ENCODE data around the gene ATG4A.

The ATG4A gene

DNA sequence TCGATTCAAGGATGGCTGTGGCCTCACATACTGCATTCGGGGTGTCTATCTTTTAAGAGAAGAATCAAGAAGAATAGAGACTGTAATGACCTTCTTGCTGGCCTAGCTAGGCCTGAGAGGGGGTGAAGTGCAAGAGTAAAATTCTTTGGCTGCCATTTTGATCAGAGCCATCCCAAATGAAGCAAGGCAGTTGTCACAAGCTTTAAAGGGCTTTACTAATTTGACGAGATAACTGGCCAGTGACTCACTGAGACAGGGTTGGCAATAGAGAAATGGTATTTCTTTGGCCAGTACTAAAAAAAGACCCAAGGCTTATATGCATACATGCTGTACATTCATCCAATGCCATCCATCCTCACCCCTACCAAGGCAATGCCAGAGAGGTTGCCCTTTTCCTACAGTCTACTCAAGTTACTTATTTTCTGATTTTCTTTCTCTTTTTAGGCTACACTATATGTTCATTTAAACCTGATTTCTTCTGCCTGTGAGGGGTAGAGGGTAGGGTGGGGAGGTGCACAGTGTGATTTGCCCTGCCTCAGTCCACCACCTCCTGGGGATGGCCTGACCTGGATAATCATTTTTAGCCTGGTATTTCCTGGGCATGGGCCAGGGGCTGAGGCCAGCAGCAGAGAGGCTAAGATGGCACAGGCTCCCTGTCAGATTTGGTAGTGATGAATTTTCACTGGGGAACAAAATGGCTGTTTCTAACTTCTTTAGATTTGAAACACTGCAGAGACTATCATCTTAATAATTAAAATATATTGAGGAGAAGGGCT lies 32.2 kb downstream of the ATG4A start:
- DNase-seq, result no peak

DNA sequence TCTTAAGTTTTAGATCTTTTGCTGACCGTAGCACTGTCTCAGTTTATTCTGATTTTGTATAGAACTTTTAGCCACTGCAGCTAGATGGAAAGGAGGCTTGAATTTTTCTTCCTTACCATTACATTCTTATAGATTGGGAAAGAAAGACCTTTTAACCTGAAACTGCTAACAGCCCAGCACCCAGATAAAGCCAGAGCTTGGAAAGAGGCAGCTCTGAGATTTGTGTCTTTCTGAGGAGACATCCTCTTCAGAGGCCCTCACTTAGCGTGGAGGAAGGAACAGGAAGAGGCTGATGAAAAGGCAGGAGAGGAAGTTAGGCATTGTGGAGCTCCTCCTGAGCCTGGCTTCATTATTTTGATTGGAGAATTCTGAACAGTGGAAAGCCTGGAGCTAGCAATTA lies 35.1 kb downstream of the ATG4A start:
- no peak for DNase-seq

DNA sequence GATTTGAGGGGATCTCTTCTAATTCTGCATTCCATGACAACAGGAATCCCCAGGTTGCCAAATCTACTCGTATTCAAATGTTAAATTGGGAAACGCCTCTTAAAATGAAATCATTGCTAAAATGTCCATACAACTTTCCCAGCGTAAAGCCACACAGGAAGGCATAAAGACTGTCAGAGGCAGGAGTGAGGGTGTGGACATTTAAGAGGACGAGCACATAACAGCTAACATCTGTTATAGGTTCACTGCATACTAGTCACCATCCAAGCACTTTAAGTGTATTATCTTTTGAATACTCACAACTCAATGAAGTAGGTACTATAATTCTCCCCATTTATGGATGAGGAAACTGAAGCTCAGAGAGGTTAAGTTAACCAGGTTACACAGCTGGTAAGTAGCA lies 35.6 kb downstream of the ATG4A start:
- no peak for DNase-seq

DNA sequence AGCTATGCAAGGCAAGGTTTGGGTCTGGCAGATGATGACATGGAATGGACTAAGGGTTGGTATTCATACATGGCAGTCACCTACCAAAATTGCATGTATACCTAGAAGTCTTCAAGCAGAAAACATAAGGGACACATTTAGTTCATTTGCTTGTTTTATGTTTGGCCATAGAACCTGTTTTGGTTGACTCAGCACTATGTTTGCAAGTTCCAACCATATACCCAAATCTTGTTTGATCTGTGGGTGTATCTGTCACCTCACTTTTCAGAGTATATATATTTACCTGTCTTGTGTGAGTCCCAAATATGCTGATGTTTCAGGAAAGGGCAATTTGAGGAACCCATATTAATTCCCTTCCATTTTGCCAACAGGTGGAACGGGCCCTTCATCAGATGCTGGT lies 39.3 kb downstream of the ATG4A start:
- DNase-seq, result no peak

DNA sequence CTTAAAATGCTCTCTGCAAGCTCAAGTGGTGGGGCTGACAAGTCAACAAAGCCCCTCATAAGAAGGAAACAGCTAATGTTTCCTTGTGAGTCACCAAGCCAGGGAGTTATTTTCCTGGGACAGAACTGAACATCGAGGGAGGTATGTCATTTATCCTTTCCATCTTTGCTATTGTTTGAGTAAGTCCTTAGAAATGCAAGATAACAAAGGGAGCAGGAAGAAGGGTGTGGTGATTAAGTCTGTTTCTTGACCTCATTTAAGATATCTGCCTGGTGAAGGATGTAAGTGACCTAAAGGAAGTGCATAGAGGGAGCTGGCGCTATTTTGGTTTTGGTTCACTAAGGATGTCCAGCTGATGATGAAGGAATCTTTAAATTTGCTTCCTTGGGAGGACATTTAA lies 39.9 kb downstream of the ATG4A start:
- no peak for DNase-seq

DNA sequence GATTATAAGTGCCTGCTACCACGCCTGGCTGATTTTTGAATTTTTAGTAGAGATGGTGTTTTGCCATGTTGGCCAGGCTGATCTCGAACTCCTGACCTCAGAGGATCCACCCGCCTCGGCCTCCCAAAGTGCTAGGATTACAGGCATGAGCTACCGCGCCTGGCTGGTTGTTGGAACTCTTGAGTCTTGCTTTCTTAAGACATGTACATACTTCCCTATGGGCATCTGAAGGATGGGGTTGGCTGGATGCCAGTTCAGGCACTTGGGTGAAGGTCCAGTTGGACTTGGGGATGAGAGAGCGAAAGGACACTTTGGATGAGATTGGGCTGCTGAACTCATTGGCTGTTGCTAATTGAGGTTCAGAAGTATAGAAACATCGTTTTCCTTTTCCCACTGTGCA lies 40.5 kb downstream of the ATG4A start:
- DNase-seq, result no peak

DNA sequence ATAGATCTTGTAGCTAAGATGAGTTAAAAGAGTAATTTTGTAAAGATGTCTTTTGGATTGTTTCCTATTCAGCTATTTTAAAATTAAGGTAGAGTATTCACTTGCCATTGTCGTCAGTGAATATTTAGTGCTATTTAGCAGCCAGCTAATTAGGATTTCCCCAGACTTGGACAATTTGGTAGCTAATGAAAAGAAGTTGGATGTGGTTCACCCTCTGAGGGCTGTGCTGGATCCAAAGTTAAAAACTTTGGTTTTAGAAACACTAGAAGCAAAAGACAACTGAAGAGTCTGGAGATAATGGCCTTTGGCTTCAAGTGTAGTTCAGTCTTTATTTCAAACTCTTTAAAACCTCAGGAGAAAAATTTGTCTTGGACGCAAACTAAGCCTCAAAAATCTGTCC lies 41.3 kb downstream of the ATG4A start:
- DNase-seq, result no peak

DNA sequence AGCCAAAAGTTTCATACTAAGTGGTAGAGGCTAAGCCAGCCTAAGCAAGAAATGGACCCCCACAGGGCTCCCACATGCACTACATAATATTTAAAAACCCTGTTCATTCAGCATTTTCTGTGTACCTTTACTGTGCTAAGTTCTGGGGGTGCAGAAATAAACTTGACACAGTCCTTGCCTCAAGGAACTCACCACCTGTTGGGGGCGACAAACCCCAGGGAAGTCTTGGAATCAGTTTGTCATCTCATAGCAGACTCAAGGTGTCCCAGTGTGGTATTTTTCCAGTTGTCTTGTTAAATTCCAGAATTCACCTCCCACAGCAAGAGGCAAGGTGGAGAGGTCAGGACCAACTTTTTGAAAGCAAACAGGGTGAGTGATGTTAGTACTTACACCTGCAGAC lies 43.1 kb downstream of the ATG4A start:
- no peak for DNase-seq

DNA sequence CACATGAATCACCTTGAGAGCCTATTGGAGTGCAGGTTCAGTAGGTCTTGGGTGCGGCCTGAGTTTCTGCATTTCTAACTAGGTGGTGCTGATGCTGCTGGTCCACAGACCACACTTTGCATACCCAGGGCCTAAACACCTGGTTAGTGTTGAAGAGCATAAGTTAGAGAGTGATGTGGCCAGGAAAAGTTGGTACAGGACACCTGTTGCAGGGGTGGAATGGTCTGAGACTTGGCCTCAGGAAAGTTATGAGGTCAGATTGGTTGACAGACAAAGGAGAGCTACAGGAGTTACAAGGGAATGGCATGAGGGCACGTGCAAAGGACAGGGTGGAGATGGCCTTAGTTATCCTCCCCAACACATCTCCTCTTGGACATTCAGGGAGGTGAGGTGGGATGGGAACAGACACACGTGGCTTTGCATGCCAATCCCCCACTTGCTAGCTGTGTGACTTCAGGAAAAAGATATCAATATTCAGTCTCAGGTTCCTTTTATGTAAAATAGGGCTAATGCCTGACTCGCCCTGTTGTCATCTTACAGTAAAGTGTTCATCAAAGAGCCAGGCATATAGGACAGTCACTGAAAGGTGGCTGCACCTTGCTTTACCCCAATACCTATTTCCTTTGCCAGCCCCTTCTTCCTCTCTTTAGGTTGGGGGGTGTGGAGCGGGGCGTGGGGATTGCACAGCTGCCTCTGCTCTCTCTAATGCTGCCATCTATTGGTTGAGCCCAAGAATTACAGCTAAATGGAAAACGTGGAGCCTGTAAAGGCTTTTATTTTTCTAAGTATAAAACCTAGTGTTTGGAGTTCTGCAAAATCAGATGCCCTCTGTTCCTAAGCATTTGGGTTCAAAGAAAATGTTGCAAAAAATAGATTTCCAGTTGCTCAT lies 47.5 kb downstream of the ATG4A start:
- DNase-seq, result no peak

DNA sequence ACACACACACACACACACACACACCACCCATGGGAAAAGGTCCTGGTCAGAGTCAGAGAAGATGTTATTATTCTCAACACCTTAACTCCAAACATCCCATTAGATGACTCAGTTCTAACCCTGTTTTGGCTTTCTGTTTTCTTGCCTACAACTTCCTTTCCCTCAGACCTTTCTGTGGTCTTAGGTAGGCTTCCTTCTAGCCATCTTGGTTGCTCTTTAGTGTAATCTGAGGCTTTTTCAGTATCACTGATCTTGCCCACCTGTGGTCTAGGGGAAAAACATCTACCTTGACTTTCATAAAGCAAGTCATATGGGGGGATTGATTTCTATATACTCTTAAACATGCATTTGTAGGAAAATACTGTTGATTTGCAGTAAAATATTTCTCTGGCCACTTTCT lies 56.9 kb downstream of the ATG4A start:
- no peak for DNase-seq

DNA sequence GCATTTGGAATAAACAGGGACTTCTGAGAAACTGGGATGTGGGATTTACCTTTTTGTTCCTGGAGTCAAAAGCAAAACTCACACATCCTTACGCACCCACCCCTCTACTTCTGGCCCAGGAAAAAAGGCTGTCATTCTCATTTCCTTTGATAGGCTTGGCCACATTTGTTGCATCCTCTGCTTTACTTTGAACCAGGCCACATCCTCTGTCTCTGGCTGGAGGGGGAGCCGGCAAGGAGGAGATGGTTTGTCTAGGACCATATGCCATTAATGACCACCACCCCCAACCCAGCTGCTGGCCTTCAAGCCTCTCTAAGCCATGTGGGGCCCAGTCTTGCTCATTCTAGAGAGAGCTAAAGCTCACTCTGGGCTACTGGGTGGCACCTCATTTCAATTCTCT lies 64.5 kb downstream of the ATG4A start:
- DNase-seq, result no peak

DNA sequence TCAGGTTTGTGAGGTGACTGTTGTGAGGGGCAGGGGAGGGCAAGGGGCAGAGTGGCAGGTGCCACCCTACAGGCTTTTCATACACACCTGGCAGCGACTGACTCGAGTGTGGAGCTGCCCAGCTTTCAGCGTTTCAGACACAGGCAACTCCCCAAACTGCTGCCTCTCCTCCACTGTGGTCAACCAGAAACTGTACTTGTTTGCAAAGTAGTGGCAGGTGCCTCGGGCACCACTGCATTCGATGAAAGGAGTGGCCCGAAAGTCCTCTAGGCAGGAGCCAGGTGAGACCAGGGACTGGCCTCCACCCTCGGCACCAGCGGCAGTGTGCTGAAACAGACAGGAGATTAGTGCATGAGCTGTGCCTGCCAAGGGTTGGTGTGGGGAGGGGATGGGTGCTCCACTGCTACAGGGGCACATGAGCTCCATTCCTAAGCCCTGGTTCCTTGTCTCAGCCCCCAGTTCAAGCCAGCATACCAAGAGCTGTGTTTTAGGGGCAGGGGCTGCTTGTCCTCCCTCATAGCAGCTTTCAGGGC lies 65.4 kb downstream of the ATG4A start:
- DNase-seq, result no peak

DNA sequence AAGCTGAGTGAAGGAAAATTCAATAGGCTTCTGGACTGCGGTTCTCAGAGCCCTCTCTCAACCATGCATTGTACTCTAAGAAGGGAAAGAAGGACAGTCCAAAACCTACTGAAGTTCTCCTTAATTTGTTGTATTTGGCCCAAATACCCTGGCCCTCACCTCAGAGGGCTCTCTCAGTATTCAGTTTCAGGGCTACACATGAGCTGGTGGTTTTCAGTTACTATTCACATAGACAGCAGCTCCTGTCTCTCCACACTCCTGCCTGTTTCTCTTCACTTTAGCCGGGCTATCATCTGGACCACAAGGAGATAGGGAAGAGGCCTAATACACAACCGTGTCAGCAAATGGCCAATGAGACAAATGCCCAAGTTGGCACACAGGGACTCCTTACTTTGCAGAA lies 66.0 kb downstream of the ATG4A start:
- DNase-seq, result no peak

DNA sequence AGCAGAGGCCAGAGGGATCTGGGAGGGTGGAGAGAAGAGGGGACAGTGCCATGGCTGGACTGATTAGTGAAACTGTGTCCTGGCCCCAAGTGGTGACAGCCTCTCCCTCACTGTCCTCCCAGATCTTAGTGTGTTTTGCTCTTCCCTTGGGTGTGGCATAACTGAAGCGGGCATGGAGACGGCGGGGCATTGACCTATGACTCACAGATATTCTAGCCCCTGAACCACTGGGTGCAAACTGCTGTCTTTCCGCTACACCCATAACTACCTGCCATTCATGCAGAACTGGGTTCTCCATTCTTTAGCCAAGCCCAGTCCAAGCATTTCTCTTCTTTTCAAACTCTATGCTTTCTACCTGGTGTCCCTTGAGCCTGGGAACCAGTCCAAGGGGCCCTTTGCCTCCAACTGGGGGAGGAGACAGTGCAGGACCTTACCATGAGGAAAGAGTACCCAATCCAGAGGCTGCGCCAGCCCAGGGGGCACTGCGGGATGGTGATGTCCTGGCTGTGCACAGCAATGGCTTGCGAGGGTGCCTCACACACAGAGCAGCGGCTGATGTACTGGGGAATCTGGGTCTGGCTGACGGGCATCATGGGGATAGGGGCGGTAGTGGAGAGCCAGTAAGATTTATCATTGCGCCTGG lies 67.6 kb downstream of the ATG4A start:
- DNase-seq, result no peak

DNA sequence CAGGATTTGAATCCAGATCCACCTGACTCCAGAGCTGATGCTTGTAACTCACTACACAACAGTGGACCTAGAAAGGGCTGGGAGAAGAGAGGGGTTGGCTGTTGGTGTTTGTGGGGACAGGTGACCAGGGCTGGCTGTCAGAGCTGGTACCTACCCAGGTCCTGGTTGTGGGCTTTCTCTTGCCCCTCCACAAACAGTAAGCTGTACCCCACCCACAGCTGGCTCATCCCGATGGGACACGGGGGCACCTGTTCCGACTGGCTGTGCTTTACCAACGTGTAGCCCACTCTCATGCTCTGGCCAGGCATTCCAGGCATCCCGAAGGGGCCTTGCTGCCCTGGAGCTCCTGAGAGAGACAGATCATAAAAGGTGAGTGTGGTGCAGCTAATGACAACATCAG lies 68.7 kb downstream of the ATG4A start:
- DNase-seq, result no peak

DNA sequence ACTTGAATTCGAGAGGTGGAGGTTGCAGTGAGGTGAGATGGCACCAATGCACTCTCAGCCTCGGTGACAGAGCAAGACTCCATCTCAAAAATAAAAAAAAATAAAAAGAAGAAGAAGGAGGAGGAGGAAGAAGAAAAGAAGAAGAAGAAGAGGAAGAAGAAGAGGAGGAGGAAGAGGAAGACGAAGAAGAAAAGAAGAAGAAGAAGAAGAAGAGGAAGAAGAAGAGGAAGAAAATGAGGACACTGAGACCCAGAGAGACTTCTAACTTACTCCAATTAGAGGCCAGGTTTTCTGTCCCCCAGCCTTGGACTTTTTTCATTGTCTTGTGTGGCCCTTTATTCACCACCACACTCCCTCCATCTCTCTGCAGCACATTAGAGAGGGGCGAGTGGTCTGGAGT lies 70.7 kb downstream of the ATG4A start:
- DNase-seq, result no peak

DNA sequence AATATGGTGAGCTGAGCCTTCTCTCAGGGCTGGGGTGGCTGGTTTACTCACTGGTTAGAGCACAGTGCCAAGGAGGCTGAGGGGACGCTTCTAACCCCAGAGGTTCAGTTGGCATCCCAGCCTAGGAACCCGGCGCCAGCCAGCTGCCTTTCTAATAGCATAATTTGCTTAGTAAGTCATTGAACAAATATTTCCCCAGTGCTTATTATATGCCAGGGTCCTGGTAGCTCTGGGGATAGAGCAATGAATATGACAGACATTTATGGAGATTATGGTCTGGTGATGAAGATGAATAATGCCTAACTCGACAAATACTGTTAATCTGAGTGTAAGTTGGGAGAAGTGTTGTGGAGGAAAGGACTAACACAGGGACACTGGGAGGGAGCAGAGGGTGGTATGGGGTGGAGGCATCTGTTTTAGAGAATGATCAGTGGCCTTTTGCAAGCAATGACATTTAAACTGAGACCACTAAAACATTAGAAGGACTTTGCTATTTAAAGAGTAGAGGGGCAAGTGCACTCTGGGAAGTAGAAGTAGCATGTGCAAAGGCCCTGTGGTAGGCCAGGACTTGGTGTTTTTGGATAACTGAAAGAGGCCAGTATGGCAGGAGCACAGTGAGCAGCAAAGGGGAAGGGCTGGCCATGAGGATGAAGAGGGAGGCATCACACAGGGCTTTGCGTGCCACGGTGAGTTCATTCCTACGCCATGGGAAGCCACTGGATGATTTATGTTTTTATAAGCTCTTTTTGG lies 71.9 kb downstream of the ATG4A start:
- no peak for DNase-seq

DNA sequence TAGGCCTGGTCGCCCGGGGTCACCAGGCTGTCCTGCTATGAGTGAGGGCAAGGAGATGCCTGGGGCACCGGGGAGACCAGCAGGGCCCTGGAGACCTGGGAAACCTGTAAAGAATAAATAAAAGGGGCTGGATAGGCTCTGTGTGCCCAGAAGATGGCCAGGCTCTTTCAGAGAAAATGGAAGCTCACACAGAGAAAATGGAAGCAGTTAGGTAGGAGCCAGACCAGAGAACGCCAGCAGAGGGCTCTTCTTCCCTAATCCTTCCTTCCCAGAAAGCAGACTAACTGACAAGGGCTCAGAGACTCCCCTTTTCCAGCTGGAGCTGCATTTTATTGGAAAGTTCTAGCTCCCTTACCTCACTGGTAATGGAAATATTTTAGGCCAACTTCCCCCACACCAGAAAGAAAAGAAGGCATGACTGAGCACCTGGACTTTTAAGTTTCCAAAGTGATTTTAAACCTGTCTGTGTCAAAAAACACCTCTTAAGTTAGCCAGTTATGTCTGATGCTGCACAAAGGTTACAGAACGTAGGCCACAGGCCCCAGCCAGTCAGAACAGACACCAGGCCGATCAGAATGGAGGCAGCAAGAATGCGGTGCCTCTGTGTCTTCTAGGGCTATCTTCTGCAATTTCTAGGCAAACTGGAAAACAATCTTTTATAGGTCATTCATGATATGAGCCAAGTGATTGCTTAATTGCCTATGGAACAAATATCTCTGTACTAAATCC lies 74.0 kb downstream of the ATG4A start:
- no peak for DNase-seq

DNA sequence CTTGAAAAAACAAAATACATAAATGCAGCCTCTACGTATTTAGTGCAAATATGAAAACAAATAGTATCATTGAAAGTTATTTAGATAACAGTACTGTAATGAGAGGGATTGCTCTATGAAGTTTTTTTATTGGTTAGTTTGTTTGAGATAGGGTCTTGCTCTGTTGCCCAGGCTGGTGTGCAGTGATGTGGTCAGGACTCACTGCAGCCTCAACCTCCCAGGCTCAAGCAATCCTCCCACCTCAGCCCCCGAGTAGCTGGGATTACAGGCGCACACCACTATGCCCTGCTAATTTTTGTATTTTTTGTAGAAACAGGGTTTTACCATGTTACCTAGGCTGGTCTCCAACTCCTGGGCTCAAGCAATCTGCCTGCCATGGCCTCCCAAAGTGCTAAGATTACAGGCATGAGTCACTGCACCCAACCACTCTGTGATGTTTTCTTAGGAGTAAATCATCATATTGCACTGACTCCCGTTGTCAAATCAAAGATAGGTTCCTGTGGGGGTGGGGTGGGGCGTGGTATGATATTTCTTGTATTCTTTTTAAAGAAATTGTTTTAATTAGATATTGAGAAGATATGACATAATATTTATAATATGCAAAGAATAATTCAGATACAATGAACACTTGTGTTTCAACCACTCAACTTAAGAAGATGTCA lies 75.8 kb downstream of the ATG4A start:
- peak; percentile 1 for DNase-seq

DNA sequence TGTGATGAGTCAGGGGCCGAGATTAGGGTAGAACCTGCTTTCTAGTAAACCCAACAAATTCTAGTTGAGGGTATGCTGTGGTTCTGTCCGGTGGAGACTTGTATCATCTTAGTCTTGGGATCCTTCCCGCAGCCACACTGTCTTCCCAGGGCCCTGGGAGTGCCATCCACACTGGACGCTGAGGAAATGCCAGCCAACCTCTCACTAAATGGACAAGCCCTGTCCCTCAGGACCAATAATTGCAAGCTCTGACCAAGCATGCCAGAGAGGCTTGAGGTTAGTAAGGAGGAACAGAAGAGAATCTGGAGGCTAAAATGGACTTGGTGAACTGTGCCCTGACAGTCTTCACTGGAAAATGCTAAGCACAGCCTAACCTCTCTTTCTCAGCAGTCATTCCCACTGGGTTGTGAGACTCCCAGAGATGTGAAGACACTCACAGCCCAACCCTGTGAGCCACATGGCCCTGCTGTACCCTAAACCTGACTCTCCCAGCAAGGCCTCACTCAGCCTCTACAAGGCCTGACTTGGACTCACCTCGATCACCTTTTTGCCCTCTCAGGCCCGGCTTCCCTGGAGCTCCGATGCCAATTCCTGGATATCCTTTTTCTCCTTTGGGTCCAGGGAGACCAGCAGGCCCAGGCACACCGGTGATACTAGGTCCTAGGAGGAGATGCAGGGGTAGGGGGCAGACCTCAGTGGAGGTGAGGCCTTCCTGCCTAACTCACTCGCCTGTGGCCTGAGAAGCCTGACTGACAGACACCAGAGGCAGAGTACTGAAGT lies 77.6 kb downstream of the ATG4A start:
- DNase-seq, result no peak

DNA sequence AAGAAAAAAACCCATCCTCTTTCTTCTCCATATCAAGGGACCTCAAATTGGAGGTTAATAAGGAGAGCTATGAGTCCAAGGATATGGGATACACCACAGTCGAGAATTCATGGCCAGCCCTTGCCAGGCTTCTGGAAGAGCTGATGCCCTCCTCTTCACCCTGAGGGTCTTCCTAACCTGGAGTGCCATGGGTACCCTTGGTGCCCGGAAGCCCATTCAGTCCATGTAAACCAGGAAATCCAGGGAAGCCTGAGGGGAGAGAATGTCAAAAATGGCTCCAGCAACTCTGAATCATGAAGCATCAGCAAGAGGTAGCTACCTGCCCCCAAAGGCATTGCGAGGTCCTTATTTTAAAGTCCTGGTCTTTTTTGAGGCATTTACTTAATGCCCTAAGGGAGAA lies 78.2 kb downstream of the ATG4A start:
- no peak for DNase-seq

All from amniotic stem cell (primary cell).